A549 treated with Hydrocortisone at 1 μM for 4 hours (cell line): Measurements from ENCODE around the gene ENAH. TPM values are rescaled to one million over a fixed set of nuclear protein-coding genes. Genes with fewer than 3 reads are reported as not detected.

Source experiments
- total RNA-seq: library from RNA; stranded (reverse); fragments of 200-300 nt; extraction: Qiagen RNA extraction; gene quantifications from 5 replicates; pipeline ENCODE4 v1.2.3, GENCODE V29; 2022

Gene ENAH
- 59.0 to 101 TPM (median 73.6 TPM) in 5 replicates for total RNA-seq

GRCh38 chr1:225652729-225653462, at the start of gene ENAH:
Gene ENAH, minus strand, starts transcription at chr1:225653123. Its CDS starts 433 bp downstream, at chr1:225652690.

Other genes with a start within 250 kb of the ENAH start
- 28.6 to 45.7 TPM (median 36.8 TPM) in 5 replicates for gene LBR, start 225.1 kb downstream of the ENAH start, total RNA-seq
- gene SRP9, start 124.7 kb upstream of the ENAH start, total RNA-seq: 233 to 309 TPM (median 243 TPM) in 5 replicates
- gene EPHX1, start 157.0 kb upstream of the ENAH start, total RNA-seq: 204 to 240 TPM (median 210 TPM) in 5 replicates
- gene TMEM63A, start 229.3 kb upstream of the ENAH start, total RNA-seq: 5.1 to 7.4 TPM (median 5.8 TPM) in 5 replicates
- gene LEFTY1, start 236.0 kb upstream of the ENAH start, total RNA-seq: 0.37 to 1.6 TPM (median 1.2 TPM) in 5 replicates